Osteocyte (in vitro differentiated cells): ENCODE measurements around the gene VSNL1. TPM values are rescaled to one million over a fixed set of nuclear protein-coding genes. Genes with fewer than 3 reads are reported as not detected.
A peak's percentile ranks its signal among the peaks of the same experiment; 100 is the strongest.
"Not testable (repeated sequence)": the region's sequence is repeated elsewhere in the genome, so short reads cannot be mapped to it uniquely, and the experiment has no call there.

Experiments
- DNase-seq: peaks from one replicate; pipeline ENCODE4 v3.0.0; 2021; ENCODE audit warnings: mixed read lengths; ENCODE audit not compliant: unreplicated experiment; ENCODE audit errors: extremely low spot score
- H3K27ac Mint-ChIP-seq: one replicate; pipeline ENCODE4 v1.8.0; 2021; ENCODE audit warnings: mild to moderate bottlenecking, mixed read lengths; ENCODE audit not compliant: unreplicated experiment
- H3K27me3 Mint-ChIP-seq: one replicate; pipeline ENCODE4 v1.8.0; 2021; ENCODE audit warnings: mixed read lengths; ENCODE audit not compliant: unreplicated experiment
- H3K36me3 Mint-ChIP-seq: one replicate; pipeline ENCODE4 v1.8.0; 2021; ENCODE audit warnings: mixed read lengths; ENCODE audit not compliant: unreplicated experiment
- H3K4me1 Mint-ChIP-seq: one replicate; pipeline ENCODE4 v1.8.0; 2021; ENCODE audit warnings: mixed read lengths; ENCODE audit not compliant: unreplicated experiment
- H3K4me3 Mint-ChIP-seq: one replicate; pipeline ENCODE4 v1.8.0; 2021; ENCODE audit warnings: mild to moderate bottlenecking, moderate library complexity, mixed read lengths; ENCODE audit not compliant: unreplicated experiment
- H3K9me3 Mint-ChIP-seq: one replicate; pipeline ENCODE4 v1.8.0; 2021; ENCODE audit warnings: mixed read lengths; ENCODE audit not compliant: unreplicated experiment
- CTCF ChIP-seq: fragments of 200-600 bp; sonication (generic); IDR thresholded peaks from 2 replicates; pipeline ENCODE4 v1.5.0; 2021; ENCODE audit warnings: antibody characterized with exemption, mild to moderate bottlenecking, moderate library complexity
- total RNA-seq: library from RNA; stranded (reverse); gene quantifications from 2 replicates; pipeline ENCODE4 v1.2.1, GENCODE V29; 2021

The VSNL1 gene
- total RNA-seq, 1 donor from 2014 or later: not detected

- Mint-ChIP-seq H3K36me3 (no peaks in the 10 kb centered on the region), H3K4me1 (no peaks in the 10 kb centered on the region), H3K27me3 (peaks cover 14% of the 10 kb centered on the region)
These were observed 18.4 kb downstream of the VSNL1 start for GRCh38 chr2:17558878-17559277.

GRCh38 chr2:17565726-17566125 is 25.2 kb downstream of the VSNL1 start:
- H3K9me3 Mint-ChIP-seq, H3K4me3 Mint-ChIP-seq, H3K36me3 Mint-ChIP-seq, DNase-seq, H3K27ac Mint-ChIP-seq, H3K4me1 Mint-ChIP-seq: not testable (repeated sequence)
- peaks cover 10% of the 10 kb centered on the region for H3K27me3 Mint-ChIP-seq

More at GRCh38 chr2:17558878-17559277, 18.4 kb downstream of the VSNL1 start:
- TF ChIP-seq CTCF: no peak
- Mint-ChIP-seq H3K27ac (no peak overlapping the region), H3K9me3 (no peaks in the 10 kb centered on the region), H3K4me3 (no peak overlapping the region)
- DNase-seq: no peak

GRCh38 chr2:17571681-17572080 is 31.2 kb downstream of the VSNL1 start:
- Mint-ChIP-seq H3K9me3 (no peaks in the 10 kb centered on the region), H3K36me3 (no peaks in the 10 kb centered on the region), H3K4me3 (no peak overlapping the region), H3K27me3 (peaks cover 2% of the 10 kb centered on the region), H3K27ac (no peak overlapping the region), H3K4me1 (no peaks in the 10 kb centered on the region)
- TF ChIP-seq CTCF: no peak
- no peak for DNase-seq

- no peak for DNase-seq
- peak; percentile 19 for TF ChIP-seq CTCF
- Mint-ChIP-seq H3K9me3 (no peaks in the 10 kb centered on the region), H3K4me1 (no peaks in the 10 kb centered on the region), H3K27ac (no peak overlapping the region), H3K4me3 (no peak overlapping the region), H3K36me3 (no peaks in the 10 kb centered on the region), H3K27me3 (peaks cover 2% of the 10 kb centered on the region)
These were observed 32.7 kb downstream of the VSNL1 start for GRCh38 chr2:17573085-17573803.

GRCh38 chr2:17573804-17574175 is 33.3 kb downstream of the VSNL1 start:
- Mint-ChIP-seq H3K9me3 (no peaks in the 10 kb centered on the region), H3K36me3 (no peaks in the 10 kb centered on the region)
- DNase-seq: no peak

More at GRCh38 chr2:17573804-17574175, 33.3 kb downstream of the VSNL1 start:
- no peak for TF ChIP-seq CTCF
- Mint-ChIP-seq H3K4me1 (no peaks in the 10 kb centered on the region), H3K4me3 (no peak overlapping the region), H3K27me3 (peaks cover 2% of the 10 kb centered on the region), H3K27ac (no peak overlapping the region)
